Suprapubic skin (tissue), 4 donors: Measurements from ENCODE around the gene GKN2.

Source experiments
- POLR2A ChIP-seq, 2 donors: fragments of 450-650 bp; IDR thresholded peaks; one replicate each; pipeline ENCODE4 v1.6.1; 2017; ENCODE audit warnings: antibody characterized with exemption in 2 of 2, mild to moderate bottlenecking in 2 of 2, moderate library complexity in 2 of 2
- POLR2AphosphoS5 ChIP-seq, 3 donors: sonication (generic); formaldehyde crosslinking; IDR thresholded peaks; one replicate each; pipeline ENCODE4 v1.6.1; 2017; ENCODE audit warnings: antibody characterized with exemption in 3 of 3
- TF ChIP-seq, protein P1 (sequence below), 2 donors: fragments of 200-600 bp in 1 of 2; fragments of 450-650 bp in 1 of 2; sonication (generic) in 1 of 2; IDR thresholded peaks; one replicate each; pipeline ENCODE4 v1.5.1; 2016 to 2019; ENCODE audit warnings: antibody characterized with exemption in 2 of 2, mild to moderate bottlenecking in 1 of 2, moderate library complexity in 1 of 2

DNA sequence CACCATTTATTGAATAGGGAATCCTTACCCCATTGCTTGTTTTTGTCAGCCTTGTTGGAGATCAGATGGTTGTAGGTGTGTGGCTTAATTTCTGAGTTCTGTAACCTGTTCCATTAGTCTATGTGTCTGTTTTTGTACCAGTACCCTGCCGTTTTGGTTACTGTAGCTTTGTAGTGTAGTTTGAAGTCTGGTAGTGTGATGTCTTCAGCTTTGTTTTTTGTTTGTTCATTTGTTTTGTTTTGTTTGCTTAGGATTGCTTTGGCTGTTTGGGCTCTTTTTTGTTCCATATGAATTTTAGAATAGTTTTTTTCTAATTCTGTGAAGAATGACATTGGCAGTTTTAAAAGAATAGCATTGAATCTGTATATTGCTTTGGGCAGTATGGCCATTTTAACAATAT lies 12.7 kb downstream of the GKN2 start:
- TF ChIP-seq, protein P1, sequence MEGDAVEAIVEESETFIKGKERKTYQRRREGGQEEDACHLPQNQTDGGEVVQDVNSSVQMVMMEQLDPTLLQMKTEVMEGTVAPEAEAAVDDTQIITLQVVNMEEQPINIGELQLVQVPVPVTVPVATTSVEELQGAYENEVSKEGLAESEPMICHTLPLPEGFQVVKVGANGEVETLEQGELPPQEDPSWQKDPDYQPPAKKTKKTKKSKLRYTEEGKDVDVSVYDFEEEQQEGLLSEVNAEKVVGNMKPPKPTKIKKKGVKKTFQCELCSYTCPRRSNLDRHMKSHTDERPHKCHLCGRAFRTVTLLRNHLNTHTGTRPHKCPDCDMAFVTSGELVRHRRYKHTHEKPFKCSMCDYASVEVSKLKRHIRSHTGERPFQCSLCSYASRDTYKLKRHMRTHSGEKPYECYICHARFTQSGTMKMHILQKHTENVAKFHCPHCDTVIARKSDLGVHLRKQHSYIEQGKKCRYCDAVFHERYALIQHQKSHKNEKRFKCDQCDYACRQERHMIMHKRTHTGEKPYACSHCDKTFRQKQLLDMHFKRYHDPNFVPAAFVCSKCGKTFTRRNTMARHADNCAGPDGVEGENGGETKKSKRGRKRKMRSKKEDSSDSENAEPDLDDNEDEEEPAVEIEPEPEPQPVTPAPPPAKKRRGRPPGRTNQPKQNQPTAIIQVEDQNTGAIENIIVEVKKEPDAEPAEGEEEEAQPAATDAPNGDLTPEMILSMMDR (IDR thresholded peaks at IDR 0.05) = no peak
- no peak for TF ChIP-seq POLR2AphosphoS5 (IDR thresholded peaks at IDR 0.05)
- no peak for TF ChIP-seq POLR2A (IDR thresholded peaks at IDR 0.05)
